OCI-LY7 (cell line): ENCODE measurements around the gene OLFM1. TPM values are rescaled to one million over a fixed set of nuclear protein-coding genes. Genes with fewer than 3 reads are reported as not detected.

Experiments
- BruUV-seq: library from RNA; stranded (reverse); fragments of 400-500 nt; replicated peaks from 2 replicates; lab custom pipeline; 2021; lab: Mats Ljungman, UMichigan
- CTCF ChIA-PET: fragments of 300-600 bp; sonication (Branson Sonifier 250); formaldehyde crosslinking; loops from one replicate; lab custom pipeline; 2022; ENCODE audit warnings: antibody characterized with exemption; ENCODE audit not compliant: unreplicated experiment; lab: Charles Lee
- POLR2A ChIA-PET: fragments of 300-600 bp; sonication (Branson Sonifier 250); formaldehyde crosslinking; loops from one replicate; lab custom pipeline; 2022; ENCODE audit warnings: antibody characterized with exemption; lab: Charles Lee
- DNase-seq: peaks from one replicate; pipeline ENCODE4 v3.0.0-alpha.2; 2015; ENCODE audit warnings: low spot score
- H2AFZ ChIP-seq: fragments of 200-600 bp; sonication (generic), shearing (Covaris generic); 2 replicates; pipeline ENCODE4 v1.6.1; 2014; ENCODE audit warnings: mild to moderate bottlenecking, antibody characterized with exemption, low read length, moderate library complexity
- H3K27ac ChIP-seq: fragments of 200-600 bp; sonication (generic); 2 replicates; pipeline ENCODE4 v1.5.1; 2014; ENCODE audit warnings: mixed run types, low read depth, mild to moderate bottlenecking, moderate library complexity, low read length, inconsistent platforms; ENCODE audit not compliant: poor library complexity, severe bottlenecking
- H3K36me3 ChIP-seq: fragments of 200-600 bp; sonication (generic); 2 replicates; pipeline ENCODE4 v1.6.1; 2014; ENCODE audit warnings: mild to moderate bottlenecking, antibody characterized with exemption, low read length, moderate library complexity, mixed read lengths; ENCODE audit not compliant: insufficient read depth
- H3K4me1 ChIP-seq: fragments of 200-600 bp; sonication (generic); 2 replicates; pipeline ENCODE4 v1.5.1; 2014; ENCODE audit warnings: mild to moderate bottlenecking, low read length; ENCODE audit not compliant: insufficient read depth, poor library complexity, severe bottlenecking
- H3K4me2 ChIP-seq: fragments of 200-600 bp; sonication (generic); 2 replicates; pipeline ENCODE4 v1.6.1; 2014; ENCODE audit warnings: mild to moderate bottlenecking, low read length
- H3K4me3 ChIP-seq: fragments of 200-600 bp; sonication (generic); 2 replicates; pipeline ENCODE4 v1.5.1; 2014; ENCODE audit warnings: mild to moderate bottlenecking, low read depth, low read length; ENCODE audit not compliant: poor library complexity, severe bottlenecking
- H3K79me2 ChIP-seq: fragments of 200-600 bp; sonication (generic); 2 replicates; pipeline ENCODE4 v1.6.1; 2016; ENCODE audit warnings: low read depth, mild to moderate bottlenecking, low read length, moderate library complexity, mixed read lengths; ENCODE audit not compliant: insufficient read depth
- H3K9me2 ChIP-seq: fragments of 200-600 bp; sonication (generic); 2 replicates; pipeline ENCODE4 v1.6.1; 2016; ENCODE audit warnings: mild to moderate bottlenecking, low read length, mixed read lengths; ENCODE audit not compliant: insufficient read depth
- H3K9me3 ChIP-seq: fragments of 200-600 bp; sonication (generic); 2 replicates; pipeline ENCODE4 v1.6.1; 2014; ENCODE audit warnings: mild to moderate bottlenecking, mixed run types, low read length, mixed read lengths
- H4K20me1 ChIP-seq: fragments of 200-600 bp; sonication (generic); 2 replicates; pipeline ENCODE4 v1.6.1; 2014; ENCODE audit warnings: mild to moderate bottlenecking, antibody characterized with exemption, low read length, moderate library complexity, mixed read lengths; ENCODE audit not compliant: insufficient read depth
- CTCF ChIP-seq: fragments of 200-600 bp; sonication (generic); conservative IDR thresholded peaks from 2 replicates; pipeline ENCODE4 v1.5.1; 2014; ENCODE audit warnings: mild to moderate bottlenecking, antibody characterized with exemption, low read length, moderate library complexity, mixed read lengths
- EZH2phosphoT487 ChIP-seq: fragments of 200-600 bp; sonication (generic); IDR thresholded peaks from 2 replicates; pipeline ENCODE4 v1.6.1; 2018; ENCODE audit warnings: low read depth, borderline replicate concordance, mild to moderate bottlenecking, mixed run types, antibody characterized with exemption, low read length, moderate library complexity, mixed read lengths
- intact Hi-C: fragments of 100-400 bp; cut with micrococcal nuclease; formaldehyde crosslinking; loops from one replicate; pipeline ENCODE4 v1.10.0; 2022; ENCODE audit not compliant: unreplicated experiment
- total RNA-seq, 2 experiments: library from RNA; depleted of rRNA in 1 of 2; stranded (reverse); fragments of >200 nt in 1 of 2; shearing (Covaris generic) in 1 of 2; gene quantifications; 2 replicates each; pipeline ENCODE4 v1.2.3, GENCODE V29; 2014 to 2022

OLFM1 gene
- total RNA-seq, 2 experiments from 2014 or later: not detected

GRCh38 chr9:135066291-135066690 lies 21.2 kb upstream of the OLFM1 start:
- no peaks in the 10 kb centered on the region for H3K4me1 ChIP-seq
- ChIA-PET CTCF (no interaction called here), POLR2A (no interaction called here)
- no peak overlapping the region for H2AFZ ChIP-seq
- TF ChIP-seq EZH2phosphoT487: no peak
- no peak for TF ChIP-seq CTCF
- no peaks in the 10 kb centered on the region for H3K9me2 ChIP-seq
- no TSS peak for BruUV-seq
- H3K36me3 ChIP-seq: no peaks in the 10 kb centered on the region
- H3K9me3 ChIP-seq: no peaks in the 10 kb centered on the region
- no peak for DNase-seq
- no peaks in the 10 kb centered on the region for H3K79me2 ChIP-seq
- no peaks in the 10 kb centered on the region for H4K20me1 ChIP-seq
- H3K27ac ChIP-seq: no peak overlapping the region
- intact Hi-C loops: no loop called here
- no peak overlapping the region for H3K4me2 ChIP-seq
- H3K4me3 ChIP-seq: no peak overlapping the region

- Histone ChIP-seq H3K9me2 (no peaks in the 10 kb centered on the region), H3K4me3 (no peak overlapping the region), H3K9me3 (no peaks in the 10 kb centered on the region), H3K36me3 (no peaks in the 10 kb centered on the region), H4K20me1 (no peaks in the 10 kb centered on the region), H2AFZ (no peak overlapping the region), H3K27ac (no peak overlapping the region), H3K4me1 (no peaks in the 10 kb centered on the region), H3K4me2 (no peak overlapping the region), H3K79me2 (no peaks in the 10 kb centered on the region)
- DNase-seq: no peak
- TF ChIP-seq CTCF (no peak), EZH2phosphoT487 (no peak)
- no TSS peak for BruUV-seq
- ChIA-PET POLR2A (no interaction called here), CTCF (no interaction called here)
- intact Hi-C loops: no loop called here
These were observed 20.3 kb upstream of the OLFM1 start for GRCh38 chr9:135067096-135067710.

- no peak for TF ChIP-seq CTCF
- TF ChIP-seq EZH2phosphoT487: no peak
- ChIA-PET CTCF (no interaction called here), POLR2A (no interaction called here)
- intact Hi-C loops: no loop called here
- Histone ChIP-seq H3K79me2 (no peaks in the 10 kb centered on the region), H3K36me3 (no peaks in the 10 kb centered on the region), H3K9me2 (no peaks in the 10 kb centered on the region), H3K27ac (no peak overlapping the region), H4K20me1 (no peaks in the 10 kb centered on the region), H2AFZ (no peak overlapping the region), H3K4me1 (no peaks in the 10 kb centered on the region), H3K4me3 (no peak overlapping the region), H3K9me3 (no peaks in the 10 kb centered on the region), H3K4me2 (no peak overlapping the region)
- no peak for DNase-seq
- BruUV-seq: no TSS peak
These were observed 18.6 kb upstream of the OLFM1 start for GRCh38 chr9:135068776-135069415.
